HCT116 (cell line): ENCODE data around the gene GHDC. TPM values are rescaled to one million over a fixed set of nuclear protein-coding genes. Genes with fewer than 3 reads are reported as not detected.

Source experiments
- ATAC-seq: fragments of 200-7000 bp; cut with Tn5 transposase; 2 replicates; pipeline ENCODE4 v1.9.1; 2020; ENCODE audit warnings: mild to moderate bottlenecking, moderate library complexity
- BruUV-seq: library from RNA; stranded (reverse); fragments of 400-500 nt; replicated peaks from 2 replicates; lab custom pipeline; 2021; lab: Mats Ljungman, UMichigan
- CTCF ChIA-PET: fragments of 300-600 bp; sonication (Branson Sonifier 250); formaldehyde crosslinking; loops from one replicate; lab custom pipeline; 2021; ENCODE audit warnings: antibody characterized with exemption; lab: Charles Lee
- POLR2A ChIA-PET: fragments of 300-600, 350-600 bp; sonication (Branson Sonifier 250); formaldehyde crosslinking; loops from one replicate; lab custom pipeline; 2021; ENCODE audit warnings: antibody characterized with exemption; lab: Charles Lee
- RAD21 ChIA-PET, 2 experiments: fragments of 300-600 bp; sonication (Branson Sonifier 250); formaldehyde crosslinking; loops; one replicate each; lab custom pipeline; 2023; ENCODE audit warnings: low total read pairs in 2 of 2; ENCODE audit not compliant: uncharacterized antibody in 2 of 2, unreplicated experiment in 2 of 2, low non-redundant PET in 1 of 2; lab: Charles Lee
- DNase-seq: peaks from one replicate; pipeline ENCODE4 v3.0.0-alpha.2; 2010; ENCODE audit warnings: low read depth, low spot score
- H2AFZ ChIP-seq: fragments of 200-600 bp; shearing (Covaris generic), sonication (generic); 2 replicates; pipeline ENCODE4 v1.6.1; 2017; ENCODE audit warnings: low read depth, mixed run types, mixed read lengths, antibody characterized with exemption, low read length; ENCODE audit not compliant: poor library complexity, severe bottlenecking
- H3K27ac ChIP-seq: 2 replicates; pipeline ENCODE4 v1.5.1; 2012; ENCODE audit warnings: low read depth, low read length
- H3K27me3 ChIP-seq: fragments of 200-600 bp; sonication (generic); 2 replicates; pipeline ENCODE4 v1.6.1; 2016; ENCODE audit warnings: mixed run types, low read length, mixed read lengths; ENCODE audit not compliant: insufficient read depth
- H3K36me3 ChIP-seq, 2 experiments: fragments of 200-500 bp in 1 of 2; fragments of 200-600 bp in 1 of 2; sonication (Bioruptor generic) in 1 of 2; sonication (generic) in 1 of 2; 2 replicates each; pipeline versions ENCODE4 v1.5.1 to v1.6.1; 2014 to 2016; ENCODE audit warnings: low read length in 2 of 2, inconsistent platforms in 1 of 2, mixed read lengths in 1 of 2, mixed run types in 1 of 2; ENCODE audit not compliant: insufficient read depth in 2 of 2, control insufficient read depth in 1 of 2
- H3K4me1 ChIP-seq, 2 experiments: fragments of 200-600 bp in 1 of 2; sonication (generic) in 1 of 2; 2 replicates each; pipeline versions ENCODE4 v1.5.1 to v1.6.1; 2012 to 2017; ENCODE audit warnings: low read length in 2 of 2, inconsistent platforms in 1 of 2, mild to moderate bottlenecking in 1 of 2, mixed read lengths in 1 of 2, mixed run types in 1 of 2, moderate library complexity in 1 of 2; ENCODE audit not compliant: insufficient read depth in 2 of 2, control insufficient read depth in 1 of 2
- H3K4me2 ChIP-seq: fragments of 200-600 bp; sonication (generic); 2 replicates; pipeline ENCODE4 v1.6.1; 2017; ENCODE audit warnings: mixed run types, low read length, mixed read lengths
- H3K4me3 ChIP-seq, 2 experiments: fragments of 200-600 bp in 1 of 2; sonication (generic) in 1 of 2; replicated peaks in 1 of 2; 2 replicates each; pipeline ENCODE4 v1.5.1; 2011 to 2016; ENCODE audit warnings: low read length in 2 of 2, control low read depth in 1 of 2, low read depth in 1 of 2, mild to moderate bottlenecking in 1 of 2, mixed read lengths in 1 of 2, mixed run types in 1 of 2
- H3K79me2 ChIP-seq: fragments of 200-600 bp; sonication (generic); 2 replicates; pipeline ENCODE4 v1.6.1; 2017; ENCODE audit warnings: mild to moderate bottlenecking, mixed run types, low read length, moderate library complexity, mixed read lengths; ENCODE audit not compliant: insufficient read depth
- H3K9ac ChIP-seq: fragments of 200-600 bp; sonication (generic); 2 replicates; pipeline ENCODE4 v1.6.1; 2016; ENCODE audit warnings: low read length, mixed read lengths
- H3K9me2 ChIP-seq: fragments of 200-600 bp; sonication (generic), shearing (Covaris generic); 2 replicates; pipeline ENCODE4 v1.6.1; 2017; ENCODE audit warnings: mixed run types, mild to moderate bottlenecking, moderate library complexity; ENCODE audit not compliant: insufficient read depth
- H3K9me3 ChIP-seq, 2 experiments: fragments of 200-500 bp in 1 of 2; fragments of 200-600 bp in 1 of 2; sonication (Bioruptor generic) in 1 of 2; sonication (generic) in 1 of 2; 2 replicates each; pipeline ENCODE4 v1.6.1; 2014 to 2017; ENCODE audit warnings: low read length in 2 of 2, mixed read lengths in 2 of 2, inconsistent platforms in 1 of 2, low read depth in 1 of 2, mild to moderate bottlenecking in 1 of 2, mixed run types in 1 of 2, moderate library complexity in 1 of 2; ENCODE audit not compliant: control insufficient read depth in 1 of 2, insufficient read depth in 1 of 2
- H4K20me1 ChIP-seq: fragments of 200-600 bp; sonication (generic), shearing (Covaris generic); 2 replicates; pipeline ENCODE4 v1.6.1; 2017; ENCODE audit warnings: mixed run types, mild to moderate bottlenecking, moderate library complexity; ENCODE audit not compliant: insufficient read depth
- CTCF ChIP-seq, 3 experiments: fragments of 200-600 bp in 1 of 3; sonication (generic) in 1 of 3; IDR thresholded peaks in 2 of 3; conservative IDR thresholded peaks in 1 of 3; 2 replicates each; pipeline ENCODE4 v1.5.1; 2012 to 2017; ENCODE audit warnings: low read depth in 2 of 3, low read length in 2 of 3, antibody characterized with exemption in 1 of 3, borderline replicate concordance in 1 of 3, control low read depth in 1 of 3, mild to moderate bottlenecking in 1 of 3, mixed read lengths in 1 of 3, mixed run types in 1 of 3, moderate library complexity in 1 of 3; ENCODE audit not compliant: insufficient read depth in 1 of 3
- EZH2 ChIP-seq: fragments of 200-600 bp; sonication (generic); IDR thresholded peaks from 2 replicates; pipeline ENCODE4 v1.6.1; 2017; ENCODE audit warnings: antibody characterized with exemption, mixed run types
- EZH2phosphoT487 ChIP-seq: fragments of 200-600 bp; IDR thresholded peaks from 2 replicates; pipeline ENCODE4 v1.6.1; 2018; ENCODE audit warnings: antibody characterized with exemption, borderline replicate concordance
- SIN3A ChIP-seq: IDR thresholded peaks from 2 replicates; pipeline ENCODE4 v1.6.1; 2012; ENCODE audit warnings: low read depth
- SRF ChIP-seq: IDR thresholded peaks from 2 replicates; pipeline ENCODE4 v1.6.1; 2012; ENCODE audit warnings: low read depth
- TCF7L2 ChIP-seq: IDR thresholded peaks from 2 replicates; pipeline ENCODE4 v1.7.0; 2011; ENCODE audit warnings: borderline replicate concordance, inconsistent platforms; ENCODE audit not compliant: insufficient read depth, insufficient read length; ENCODE audit errors: extremely low read depth
- YY1 ChIP-seq: IDR thresholded peaks from 2 replicates; pipeline ENCODE4 v1.6.1; 2011; ENCODE audit warnings: low read length, low read depth, moderate library complexity, mild to moderate bottlenecking; ENCODE audit not compliant: insufficient replicate concordance; ENCODE audit errors: extremely low read depth
- intact Hi-C: fragments of 100-400 bp; cut with micrococcal nuclease; formaldehyde crosslinking; loops from 2 replicates; pipeline ENCODE4 v1.10.0; 2022
- total RNA-seq: library from RNA; stranded (reverse); gene quantifications from one replicate; pipeline ENCODE4 v1.2.1, GENCODE V29; 2021; ENCODE audit not compliant: unreplicated experiment
- TF ChIP-seq, protein P1 (sequence below): IDR thresholded peaks from 2 replicates; pipeline ENCODE4 v1.6.1; 2012
- TF ChIP-seq, protein P2 (sequence below): IDR thresholded peaks from 2 replicates; pipeline ENCODE4 v1.6.1; 2011; ENCODE audit warnings: mild to moderate bottlenecking, low read length, moderate library complexity; ENCODE audit not compliant: insufficient replicate concordance; ENCODE audit errors: extremely low read depth

The GHDC gene
- total RNA-seq, 1 experiment from 2014 or later: 13.2 TPM

- H3K9me2 ChIP-seq: no peaks in the 10 kb centered on the region
- H3K36me3 ChIP-seq: no peaks in the 10 kb centered on the region
- no peaks in the 10 kb centered on the region for H3K4me1 ChIP-seq
- DNase-seq: no peak
- TF ChIP-seq SRF: no peak
- TF ChIP-seq, protein P1, sequence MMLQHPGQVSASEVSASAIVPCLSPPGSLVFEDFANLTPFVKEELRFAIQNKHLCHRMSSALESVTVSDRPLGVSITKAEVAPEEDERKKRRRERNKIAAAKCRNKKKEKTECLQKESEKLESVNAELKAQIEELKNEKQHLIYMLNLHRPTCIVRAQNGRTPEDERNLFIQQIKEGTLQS: no peak
- no peak for TF ChIP-seq TCF7L2
- TF ChIP-seq EZH2phosphoT487: no peak
- TF ChIP-seq, protein P2, sequence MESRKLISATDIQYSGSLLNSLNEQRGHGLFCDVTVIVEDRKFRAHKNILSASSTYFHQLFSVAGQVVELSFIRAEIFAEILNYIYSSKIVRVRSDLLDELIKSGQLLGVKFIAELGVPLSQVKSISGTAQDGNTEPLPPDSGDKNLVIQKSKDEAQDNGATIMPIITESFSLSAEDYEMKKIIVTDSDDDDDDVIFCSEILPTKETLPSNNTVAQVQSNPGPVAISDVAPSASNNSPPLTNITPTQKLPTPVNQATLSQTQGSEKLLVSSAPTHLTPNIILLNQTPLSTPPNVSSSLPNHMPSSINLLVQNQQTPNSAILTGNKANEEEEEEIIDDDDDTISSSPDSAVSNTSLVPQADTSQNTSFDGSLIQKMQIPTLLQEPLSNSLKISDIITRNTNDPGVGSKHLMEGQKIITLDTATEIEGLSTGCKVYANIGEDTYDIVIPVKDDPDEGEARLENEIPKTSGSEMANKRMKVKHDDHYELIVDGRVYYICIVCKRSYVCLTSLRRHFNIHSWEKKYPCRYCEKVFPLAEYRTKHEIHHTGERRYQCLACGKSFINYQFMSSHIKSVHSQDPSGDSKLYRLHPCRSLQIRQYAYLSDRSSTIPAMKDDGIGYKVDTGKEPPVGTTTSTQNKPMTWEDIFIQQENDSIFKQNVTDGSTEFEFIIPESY: no peak
- TF ChIP-seq YY1: no peak
- TF ChIP-seq EZH2: no peak
- no peak for TF ChIP-seq CTCF (IDR thresholded peaks at IDR 0.05 in 2 of 3, conservative IDR thresholded peaks at IDR 0.05 in 1 of 3; ENCODE audit: borderline replicate concordance in 1 of 3, insufficient read depth in 1 of 3, low read depth in 2 of 3, low read length in 2 of 3)
- TF ChIP-seq SIN3A: no peak
- TF ChIP-seq, all 23 proteins: peak for 0
- no peak for ATAC-seq
- Histone ChIP-seq H3K27me3 (no peaks in the 10 kb centered on the region), H3K4me2 (no peak overlapping the region), H3K9ac (no peak overlapping the region), H3K79me2 (no peaks in the 10 kb centered on the region), H3K27ac (no peak overlapping the region), H3K4me3 (no peak overlapping the region), H4K20me1 (no peaks in the 10 kb centered on the region), H2AFZ (no peak overlapping the region), H3K9me3 (no peaks in the 10 kb centered on the region)
- intact Hi-C loops: no loop called here
- BruUV-seq: TSS peak; percentile 36
- CTCF ChIA-PET: no interaction called here
- POLR2A ChIA-PET: no interaction called here
- RAD21 ChIA-PET: no interaction called here
Measured at GRCh38 chr17:42200706-42201457, 6.6 kb upstream of the GHDC start.
